GM21447 (cell line): ENCODE data around the gene TMEM201.

Experiments
- ATAC-seq: cut with Tn5 transposase; IDR thresholded peaks from one replicate; pipeline ENCODE4 v1.9.1; 2021; ENCODE audit not compliant: unreplicated experiment

Gene TMEM201

DNA sequence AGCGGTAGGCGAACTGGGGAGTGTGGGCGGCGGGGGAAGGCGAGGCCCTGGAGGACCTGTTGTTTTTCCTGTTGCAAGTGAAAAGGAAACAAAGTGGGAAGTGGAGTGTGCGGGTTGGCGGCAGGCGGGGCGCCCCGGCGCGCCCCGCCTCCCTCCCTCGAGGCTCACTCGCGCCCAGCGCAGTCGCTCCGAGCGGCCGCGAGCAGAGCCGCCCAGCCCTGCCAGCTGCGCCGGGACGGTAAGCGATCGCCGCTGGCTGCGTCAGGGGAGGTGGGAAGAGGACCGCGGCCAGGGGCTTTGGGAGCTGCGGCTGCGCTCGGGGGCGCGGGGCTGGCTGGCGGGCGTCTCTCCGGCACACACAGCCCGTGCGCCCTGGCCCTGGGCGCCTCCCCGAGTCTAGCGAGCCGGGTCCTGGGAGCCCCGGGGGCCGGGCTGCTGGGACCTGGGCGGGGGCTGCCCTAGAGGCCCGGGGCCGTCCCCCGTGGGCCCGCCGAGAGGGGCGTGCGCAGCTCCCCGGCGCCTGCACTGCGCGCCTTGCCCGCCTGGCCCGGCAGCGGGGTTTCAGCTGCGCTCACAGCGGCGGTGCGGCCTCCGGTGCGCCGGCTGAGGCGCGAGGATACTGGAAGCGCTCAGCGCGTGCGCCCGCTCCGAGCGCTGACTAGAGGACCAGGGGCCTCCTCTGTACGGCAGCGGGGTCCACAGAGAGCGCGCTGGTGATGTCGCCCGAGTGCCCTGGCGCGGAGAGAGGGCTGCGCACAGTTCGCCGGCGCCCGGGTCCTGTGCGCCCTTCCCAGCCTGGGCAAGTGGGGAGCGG, 63.1 kb downstream of the TMEM201 start, which contains the start of gene PIK3CD:
Gene PIK3CD (plus strand): TSS at position 167 of the 814 bp plus-strand sequence. CDS start 58,725 bp downstream, outside the sequence.
- ATAC-seq: no peak

GRCh38 chr1:9652379-9653209, 63.9 kb downstream of the TMEM201 start:
- ATAC-seq: no peak

- ATAC-seq: no peak
Observed at GRCh38 chr1:9653210-9653490, 64.4 kb downstream of the TMEM201 start.

- ATAC-seq: no peak
Observed at GRCh38 chr1:9653491-9654050, 64.9 kb downstream of the TMEM201 start.

- ATAC-seq: no peak
Observed at GRCh38 chr1:9654051-9654833, 65.5 kb downstream of the TMEM201 start.

DNA sequence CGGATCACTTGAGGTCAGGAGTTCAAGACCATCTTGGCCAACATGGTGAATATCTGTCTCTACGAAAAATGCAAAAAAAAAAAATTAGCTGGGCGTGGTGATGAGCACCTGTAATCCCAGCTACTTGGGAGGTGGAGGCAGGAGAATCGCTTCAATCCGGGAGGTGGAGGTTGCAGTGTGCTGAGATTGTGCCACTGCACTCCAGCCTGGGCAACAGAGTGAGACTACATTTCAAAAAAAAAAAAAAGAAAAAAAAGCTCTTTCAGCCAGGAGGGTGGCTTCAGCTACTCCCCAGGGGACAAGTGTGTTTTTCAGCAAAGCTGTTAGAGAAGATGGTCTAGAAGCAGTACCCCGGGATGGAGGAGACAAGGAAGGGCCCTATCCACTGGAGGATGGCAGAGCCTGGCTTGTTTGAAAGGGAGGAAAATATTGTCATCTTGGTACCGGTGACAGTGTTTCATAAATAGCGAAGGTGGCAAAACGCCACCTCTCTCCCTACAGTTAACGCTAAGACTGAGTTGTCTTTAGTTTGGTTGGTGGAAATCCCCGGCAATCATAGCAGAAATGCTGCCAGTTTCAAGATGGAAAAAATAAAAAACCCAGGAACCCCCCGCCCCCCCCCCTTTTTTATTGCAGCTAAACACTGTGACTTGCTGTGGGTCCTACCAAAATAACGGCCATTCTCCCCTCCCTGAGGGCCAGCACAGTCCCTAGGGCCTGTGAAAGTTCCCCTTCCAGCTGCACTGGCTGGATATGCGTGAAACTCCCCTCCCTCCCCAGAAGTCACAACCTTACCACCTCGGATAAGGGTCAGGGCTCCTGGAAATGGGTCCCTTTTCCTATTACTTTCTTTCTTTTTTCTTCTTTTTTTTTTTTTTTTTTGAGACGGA, 66.4 kb downstream of the TMEM201 start:
- ATAC-seq: no peak

GRCh38 chr1:9655836-9656235, 67.1 kb downstream of the TMEM201 start:
- ATAC-seq: no peak

GRCh38 chr1:9657521-9658032, 68.9 kb downstream of the TMEM201 start:
- no peak for ATAC-seq

- no peak for ATAC-seq
Observed at GRCh38 chr1:9658199-9658598, 69.5 kb downstream of the TMEM201 start.

DNA sequence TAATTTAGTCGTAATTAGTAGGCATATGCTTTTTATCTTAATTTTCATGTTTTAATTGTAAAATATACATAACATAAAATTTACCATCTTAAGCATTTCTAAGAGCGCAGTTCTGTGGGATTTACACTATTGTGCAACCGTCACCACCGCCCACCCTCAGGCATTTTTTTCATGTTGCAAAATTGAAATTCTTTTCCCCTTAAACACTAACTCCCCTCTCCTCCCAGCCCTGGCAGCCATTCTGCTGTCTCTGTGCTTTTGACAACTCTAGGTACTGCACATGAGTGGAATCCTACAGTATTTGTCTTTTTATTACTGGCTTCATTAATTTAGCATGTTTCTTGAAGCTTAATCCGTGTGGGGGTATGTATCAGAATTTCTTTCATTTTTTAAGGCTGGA, 70.6 kb downstream of the TMEM201 start:
- ATAC-seq: no peak

DNA sequence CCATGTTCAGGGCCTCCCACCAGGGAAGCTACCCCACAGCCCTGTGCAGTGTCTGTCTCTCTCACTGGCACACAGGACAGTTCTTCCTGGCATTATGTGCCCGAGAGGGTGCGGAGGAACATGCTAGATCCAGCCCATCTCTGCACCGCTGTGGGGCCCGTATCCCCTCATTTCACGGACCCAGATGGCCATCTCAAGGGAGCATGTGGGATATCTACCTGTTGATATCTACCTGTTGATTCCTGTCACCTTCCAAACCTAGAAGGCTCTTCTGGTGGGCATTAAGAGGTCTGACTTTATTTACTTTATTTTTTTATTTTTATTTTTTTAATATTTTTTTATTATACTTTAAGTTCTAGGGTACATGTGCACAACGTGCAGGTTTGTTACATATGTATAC, 74.5 kb downstream of the TMEM201 start:
- ATAC-seq: no peak
